CD4-positive, alpha-beta T cell treated with Interleukin-2 at 100 ng/mL for 4 hours (primary cell): ENCODE results near the gene ATXN7.

ENCODE experiments used
- DNase-seq: peaks from one replicate; pipeline ENCODE4 v3.0.0-alpha.2; 2020; ENCODE audit warnings: low spot score

ATXN7 gene

GRCh38 chr3:63864965-63865327, 1.3 kb downstream of the ATXN7 start:
- no peak for DNase-seq

GRCh38 chr3:63867225-63867624, 3.6 kb downstream of the ATXN7 start:
- DNase-seq, result no peak

GRCh38 chr3:63869940-63870614, 6.4 kb downstream of the ATXN7 start:
- DNase-seq, result no peak

GRCh38 chr3:63870615-63871005, 6.9 kb downstream of the ATXN7 start:
- DNase-seq, result no peak

- DNase-seq, result no peak
These were observed 8.7 kb downstream of the ATXN7 start for GRCh38 chr3:63872135-63872924.

GRCh38 chr3:63874769-63875168, 11.1 kb downstream of the ATXN7 start:
- no peak for DNase-seq

- DNase-seq, result no peak
These were observed 11.8 kb downstream of the ATXN7 start for GRCh38 chr3:63875510-63875909.

GRCh38 chr3:63876260-63876659, 12.6 kb downstream of the ATXN7 start:
- no peak for DNase-seq

GRCh38 chr3:63877737-63878393, 14.2 kb downstream of the ATXN7 start:
- no peak for DNase-seq

GRCh38 chr3:63878394-63879060, 14.9 kb downstream of the ATXN7 start:
- DNase-seq, result no peak

- DNase-seq, result no peak
These were observed 17.0 kb downstream of the ATXN7 start for GRCh38 chr3:63880653-63881052.

GRCh38 chr3:63886858-63887257, 23.2 kb downstream of the ATXN7 start:
- no peak for DNase-seq

GRCh38 chr3:63891518-63891917, 27.9 kb downstream of the ATXN7 start:
- DNase-seq, result no peak

- DNase-seq, result no peak
These were observed 29.2 kb downstream of the ATXN7 start for GRCh38 chr3:63892773-63893352.

- no peak for DNase-seq
These were observed 31.9 kb downstream of the ATXN7 start for GRCh38 chr3:63895422-63896189.

GRCh38 chr3:63896332-63897030, 32.8 kb downstream of the ATXN7 start:
- DNase-seq, result no peak

GRCh38 chr3:63900010-63900409, 36.3 kb downstream of the ATXN7 start:
- DNase-seq, result no peak

- DNase-seq, result no peak
These were observed 36.8 kb downstream of the ATXN7 start for GRCh38 chr3:63900459-63900858.

GRCh38 chr3:63905731-63906620, 42.3 kb downstream of the ATXN7 start:
- DNase-seq, result no peak
